Measurements from ENCODE around the gene MTCH1. TPM values are rescaled to one million over a fixed set of nuclear protein-coding genes. Genes with fewer than 3 reads are reported as not detected.

Gene MTCH1
- total and polyA plus RNA-seq, 9 of the 15 experiments (the other 6 are each of a cell fraction or from before 2014, with no cell fraction given) = 7.9 to 161 (median 118) TPM

DNA sequence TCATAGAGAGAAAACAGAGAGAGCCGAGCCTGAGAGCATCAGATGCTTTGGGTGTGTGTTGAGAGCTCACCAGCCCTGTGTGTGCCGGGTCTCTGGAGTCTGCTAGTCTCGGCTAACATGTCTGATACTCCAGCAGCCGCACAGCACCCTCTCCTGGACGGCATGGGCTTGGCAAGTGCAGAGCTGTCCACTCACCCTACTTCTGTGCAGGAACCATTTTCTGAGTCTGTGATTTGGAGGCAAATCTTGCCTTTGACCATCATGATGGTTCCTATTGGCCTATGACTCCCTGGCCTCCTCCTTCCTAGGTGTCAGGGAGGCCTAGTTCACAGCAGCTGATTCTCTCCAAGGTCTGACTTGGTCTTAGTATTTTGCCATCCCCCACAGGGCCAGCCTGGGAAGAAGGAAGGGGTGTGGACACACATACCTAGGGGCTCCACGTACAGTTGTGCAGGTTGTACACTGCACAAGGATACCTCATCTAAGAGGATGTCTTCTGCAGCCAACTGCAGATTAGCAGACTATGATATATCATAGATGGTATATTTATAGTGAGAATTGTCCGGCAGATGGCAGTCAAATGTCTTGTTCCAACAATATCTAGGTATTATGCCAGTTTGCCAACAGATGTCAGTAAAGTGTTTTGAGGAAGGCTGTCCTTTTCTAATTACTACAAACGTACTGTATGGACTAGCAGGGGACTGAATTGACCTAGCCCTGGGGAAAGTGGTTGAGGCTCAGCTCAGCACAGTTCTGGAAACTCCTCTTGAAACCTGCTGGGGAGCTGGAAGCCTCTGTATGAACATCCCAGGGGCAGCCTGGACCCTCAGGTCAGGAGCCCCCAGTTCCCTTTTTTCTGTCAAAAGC is 32.4 kb upstream of the MTCH1 start (continued):
- TF ChIP-seq, protein P1, sequence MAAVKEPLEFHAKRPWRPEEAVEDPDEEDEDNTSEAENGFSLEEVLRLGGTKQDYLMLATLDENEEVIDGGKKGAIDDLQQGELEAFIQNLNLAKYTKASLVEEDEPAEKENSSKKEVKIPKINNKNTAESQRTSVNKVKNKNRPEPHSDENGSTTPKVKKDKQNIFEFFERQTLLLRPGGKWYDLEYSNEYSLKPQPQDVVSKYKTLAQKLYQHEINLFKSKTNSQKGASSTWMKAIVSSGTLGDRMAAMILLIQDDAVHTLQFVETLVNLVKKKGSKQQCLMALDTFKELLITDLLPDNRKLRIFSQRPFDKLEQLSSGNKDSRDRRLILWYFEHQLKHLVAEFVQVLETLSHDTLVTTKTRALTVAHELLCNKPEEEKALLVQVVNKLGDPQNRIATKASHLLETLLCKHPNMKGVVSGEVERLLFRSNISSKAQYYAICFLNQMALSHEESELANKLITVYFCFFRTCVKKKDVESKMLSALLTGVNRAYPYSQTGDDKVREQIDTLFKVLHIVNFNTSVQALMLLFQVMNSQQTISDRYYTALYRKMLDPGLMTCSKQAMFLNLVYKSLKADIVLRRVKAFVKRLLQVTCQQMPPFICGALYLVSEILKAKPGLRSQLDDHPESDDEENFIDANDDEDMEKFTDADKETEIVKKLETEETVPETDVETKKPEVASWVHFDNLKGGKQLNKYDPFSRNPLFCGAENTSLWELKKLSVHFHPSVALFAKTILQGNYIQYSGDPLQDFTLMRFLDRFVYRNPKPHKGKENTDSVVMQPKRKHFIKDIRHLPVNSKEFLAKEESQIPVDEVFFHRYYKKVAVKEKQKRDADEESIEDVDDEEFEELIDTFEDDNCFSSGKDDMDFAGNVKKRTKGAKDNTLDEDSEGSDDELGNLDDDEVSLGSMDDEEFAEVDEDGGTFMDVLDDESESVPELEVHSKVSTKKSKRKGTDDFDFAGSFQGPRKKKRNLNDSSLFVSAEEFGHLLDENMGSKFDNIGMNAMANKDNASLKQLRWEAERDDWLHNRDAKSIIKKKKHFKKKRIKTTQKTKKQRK (IDR thresholded peaks at IDR 0.05; ENCODE audit: borderline replicate concordance, low read depth, low read length) = no peak
- no peak for TF ChIP-seq NCOR1 (IDR thresholded peaks at IDR 0.05)
- no peak for TF ChIP-seq ZNF507 (tag; conservative IDR thresholded peaks at IDR 0.05)
- TF ChIP-seq, protein P2, sequence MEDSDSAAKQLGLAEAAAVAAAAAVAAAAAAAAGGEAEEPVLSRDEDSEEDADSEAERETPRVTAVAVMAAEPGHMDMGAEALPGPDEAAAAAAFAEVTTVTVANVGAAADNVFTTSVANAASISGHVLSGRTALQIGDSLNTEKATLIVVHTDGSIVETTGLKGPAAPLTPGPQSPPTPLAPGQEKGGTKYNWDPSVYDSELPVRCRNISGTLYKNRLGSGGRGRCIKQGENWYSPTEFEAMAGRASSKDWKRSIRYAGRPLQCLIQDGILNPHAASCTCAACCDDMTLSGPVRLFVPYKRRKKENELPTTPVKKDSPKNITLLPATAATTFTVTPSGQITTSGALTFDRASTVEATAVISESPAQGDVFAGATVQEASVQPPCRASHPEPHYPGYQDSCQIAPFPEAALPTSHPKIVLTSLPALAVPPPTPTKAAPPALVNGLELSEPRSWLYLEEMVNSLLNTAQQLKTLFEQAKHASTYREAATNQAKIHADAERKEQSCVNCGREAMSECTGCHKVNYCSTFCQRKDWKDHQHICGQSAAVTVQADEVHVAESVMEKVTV (CRISPR knock-in tag; IDR thresholded peaks at IDR 0.05) = peak; percentile 93
- TF ChIP-seq ZNF436 (CRISPR knock-in tag; IDR thresholded peaks at IDR 0.05) = no peak
- no peak for TF ChIP-seq EWSR1 (IDR thresholded peaks at IDR 0.05; ENCODE audit: borderline replicate concordance, low read depth, partially characterized antibody)
- no peak for TF ChIP-seq BRCA1 (IDR thresholded peaks at IDR 0.05)
- TF ChIP-seq BRCA1 (CRISPR knock-in tag; IDR thresholded peaks at IDR 0.05) = no peak
- no peak for TF ChIP-seq MTA2 (IDR thresholded peaks at IDR 0.05; ENCODE audit: low read depth)
- TF ChIP-seq CHCHD3 (CRISPR knock-in tag; IDR thresholded peaks at IDR 0.05) = no peak
- TF ChIP-seq CHD2 (IDR thresholded peaks at IDR 0.05; ENCODE audit: low read depth, low read length) = no peak; the same call in 1 of the 2 replicates
- peak; percentile 85 for TF ChIP-seq NR2C2 (CRISPR knock-in tag; IDR thresholded peaks at IDR 0.05)
- TF ChIP-seq NR2C2 (tag; IDR thresholded peaks at IDR 0.05) = no peak
- no peak for TF ChIP-seq ZNF444 (CRISPR knock-in tag; IDR thresholded peaks at IDR 0.05)
- TF ChIP-seq, protein P3, sequence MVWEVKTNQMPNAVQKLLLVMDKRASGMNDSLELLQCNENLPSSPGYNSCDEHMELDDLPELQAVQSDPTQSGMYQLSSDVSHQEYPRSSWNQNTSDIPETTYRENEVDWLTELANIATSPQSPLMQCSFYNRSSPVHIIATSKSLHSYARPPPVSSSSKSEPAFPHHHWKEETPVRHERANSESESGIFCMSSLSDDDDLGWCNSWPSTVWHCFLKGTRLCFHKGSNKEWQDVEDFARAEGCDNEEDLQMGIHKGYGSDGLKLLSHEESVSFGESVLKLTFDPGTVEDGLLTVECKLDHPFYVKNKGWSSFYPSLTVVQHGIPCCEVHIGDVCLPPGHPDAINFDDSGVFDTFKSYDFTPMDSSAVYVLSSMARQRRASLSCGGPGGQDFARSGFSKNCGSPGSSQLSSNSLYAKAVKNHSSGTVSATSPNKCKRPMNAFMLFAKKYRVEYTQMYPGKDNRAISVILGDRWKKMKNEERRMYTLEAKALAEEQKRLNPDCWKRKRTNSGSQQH (CRISPR knock-in tag; IDR thresholded peaks at IDR 0.05) = no peak
- no peak for TF ChIP-seq RFX5 (IDR thresholded peaks at IDR 0.05; ENCODE audit: low read depth, low read length)
- TF ChIP-seq PRMT5 (CRISPR knock-in tag; IDR thresholded peaks at IDR 0.05) = no peak
- no peak for TF ChIP-seq ZNF75A (CRISPR knock-in tag; IDR thresholded peaks at IDR 0.05)
- TF ChIP-seq, protein P4, sequence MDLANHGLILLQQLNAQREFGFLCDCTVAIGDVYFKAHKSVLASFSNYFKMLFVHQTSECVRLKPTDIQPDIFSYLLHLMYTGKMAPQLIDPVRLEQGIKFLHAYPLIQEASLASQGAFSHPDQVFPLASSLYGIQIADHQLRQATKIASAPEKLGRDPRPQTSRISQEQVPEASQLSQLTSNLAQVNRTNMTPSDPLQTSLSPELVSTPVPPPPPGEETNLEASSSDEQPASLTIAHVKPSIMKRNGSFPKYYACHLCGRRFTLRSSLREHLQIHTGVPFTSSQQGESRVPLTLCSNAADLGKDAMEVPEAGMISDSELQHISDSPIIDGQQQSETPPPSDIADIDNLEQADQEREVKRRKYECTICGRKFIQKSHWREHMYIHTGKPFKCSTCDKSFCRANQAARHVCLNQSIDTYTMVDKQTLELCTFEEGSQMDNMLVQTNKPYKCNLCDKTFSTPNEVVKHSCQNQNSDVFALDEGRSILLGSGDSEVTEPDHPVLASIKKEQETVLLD (IDR thresholded peaks at IDR 0.05) = no peak
- TF ChIP-seq, protein P5, sequence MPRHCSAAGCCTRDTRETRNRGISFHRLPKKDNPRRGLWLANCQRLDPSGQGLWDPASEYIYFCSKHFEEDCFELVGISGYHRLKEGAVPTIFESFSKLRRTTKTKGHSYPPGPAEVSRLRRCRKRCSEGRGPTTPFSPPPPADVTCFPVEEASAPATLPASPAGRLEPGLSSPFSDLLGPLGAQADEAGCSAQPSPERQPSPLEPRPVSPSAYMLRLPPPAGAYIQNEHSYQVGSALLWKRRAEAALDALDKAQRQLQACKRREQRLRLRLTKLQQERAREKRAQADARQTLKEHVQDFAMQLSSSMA (CRISPR knock-in tag; IDR thresholded peaks at IDR 0.05) = no peak
- TF ChIP-seq ZNF699 (CRISPR knock-in tag; IDR thresholded peaks at IDR 0.05; ENCODE audit: insufficient replicate concordance) = no peak
